Hepatocyte (in vitro differentiated cells): ENCODE data around the gene OVOL2. TPM values are rescaled to one million over a fixed set of nuclear protein-coding genes. Genes with fewer than 3 reads are reported as not detected.

ENCODE experiments used
- DNase-seq: peaks from one replicate; pipeline ENCODE4 v3.0.0-alpha.2; 2016; ENCODE audit warnings: low spot score
- H2AFZ ChIP-seq: fragments of 200-600 bp; sonication (generic); 2 replicates; pipeline ENCODE4 v1.6.0; 2016; ENCODE audit warnings: antibody characterized with exemption, mild to moderate bottlenecking
- H3K27ac ChIP-seq: fragments of 200-600 bp; sonication (generic); 2 replicates; pipeline ENCODE4 v1.5.1; 2016; ENCODE audit warnings: mild to moderate bottlenecking
- H3K27me3 ChIP-seq: fragments of 200-600 bp; sonication (generic); 2 replicates; pipeline ENCODE4 v1.6.1; 2016
- H3K36me3 ChIP-seq: fragments of 200-600 bp; sonication (generic); replicated peaks from 2 replicates; pipeline ENCODE4 v1.5.1; 2016; ENCODE audit warnings: low read depth; ENCODE audit not compliant: insufficient read depth
- H3K4me1 ChIP-seq: fragments of 200-600 bp; sonication (generic); 2 replicates; pipeline ENCODE4 v1.5.1; 2016; ENCODE audit warnings: mild to moderate bottlenecking, moderate library complexity; ENCODE audit not compliant: insufficient read depth
- H3K4me2 ChIP-seq: fragments of 200-600 bp; sonication (generic); 2 replicates; pipeline ENCODE4 v1.6.0; 2016
- H3K4me3 ChIP-seq: fragments of 200-600 bp; sonication (generic); 2 replicates; pipeline ENCODE4 v1.5.1; 2016; ENCODE audit warnings: mild to moderate bottlenecking
- H3K79me2 ChIP-seq: fragments of 200-600 bp; sonication (generic); 2 replicates; pipeline ENCODE4 v1.6.0; 2017; ENCODE audit warnings: mild to moderate bottlenecking
- H3K9me2 ChIP-seq: fragments of 200-600 bp; sonication (generic); replicated peaks from 2 replicates; pipeline ENCODE4 v1.6.0; 2017; ENCODE audit warnings: mild to moderate bottlenecking; ENCODE audit not compliant: insufficient read depth
- H3K9me3 ChIP-seq: fragments of 200-600 bp; sonication (generic); 2 replicates; pipeline ENCODE4 v1.5.1; 2016; ENCODE audit warnings: low read depth, mild to moderate bottlenecking
- H4K20me1 ChIP-seq: fragments of 200-600 bp; sonication (generic); 2 replicates; pipeline ENCODE4 v1.6.0; 2016; ENCODE audit warnings: mild to moderate bottlenecking; ENCODE audit not compliant: insufficient read depth, poor library complexity, severe bottlenecking
- EZH2 ChIP-seq: fragments of 200-600 bp; sonication (generic); IDR thresholded peaks from 2 replicates; pipeline ENCODE4 v1.6.1; 2016; ENCODE audit warnings: antibody characterized with exemption, mild to moderate bottlenecking, borderline replicate concordance
- EZH2phosphoT487 ChIP-seq: fragments of 200-600 bp; sonication (generic); IDR thresholded peaks from one replicate; pipeline ENCODE4 v1.6.1; 2018; ENCODE audit warnings: antibody characterized with exemption, mild to moderate bottlenecking, low read depth, moderate library complexity; ENCODE audit not compliant: unreplicated experiment, severe bottlenecking
- WGBS: methylation state at CpG from one replicate; pipeline ENCODE4 v1.1.6; 2016; ENCODE audit warnings: low lambda C conversion rate; ENCODE audit errors: missing lambda C conversion rate; 5-methylcytosine and 5-hydroxymethylcytosine counted together
- polyA plus RNA-seq: library from polyadenylated mRNA; unstranded; fragments of >200 nt; fragmentation: Nextera tagmentation; extraction: Ambion mirVana; gene quantifications from 2 replicates; pipeline ENCODE4 v1.2.1, GENCODE V29; 2016
- total RNA-seq: library from RNA; depleted of rRNA; stranded (reverse); fragments of >200 nt; gene quantifications from 2 replicates; pipeline ENCODE4 v1.2.3, GENCODE V29; 2014
- TF ChIP-seq, protein P1 (sequence below): fragments of 200-600 bp; sonication (generic); IDR thresholded peaks from 2 replicates; pipeline ENCODE4 v1.5.1; 2016; ENCODE audit warnings: antibody characterized with exemption, mild to moderate bottlenecking; ENCODE audit not compliant: poor library complexity

OVOL2 gene
- total and polyA plus RNA-seq, 2 experiments from 2014 or later, result 1.4 to 1.9 TPM

DNA sequence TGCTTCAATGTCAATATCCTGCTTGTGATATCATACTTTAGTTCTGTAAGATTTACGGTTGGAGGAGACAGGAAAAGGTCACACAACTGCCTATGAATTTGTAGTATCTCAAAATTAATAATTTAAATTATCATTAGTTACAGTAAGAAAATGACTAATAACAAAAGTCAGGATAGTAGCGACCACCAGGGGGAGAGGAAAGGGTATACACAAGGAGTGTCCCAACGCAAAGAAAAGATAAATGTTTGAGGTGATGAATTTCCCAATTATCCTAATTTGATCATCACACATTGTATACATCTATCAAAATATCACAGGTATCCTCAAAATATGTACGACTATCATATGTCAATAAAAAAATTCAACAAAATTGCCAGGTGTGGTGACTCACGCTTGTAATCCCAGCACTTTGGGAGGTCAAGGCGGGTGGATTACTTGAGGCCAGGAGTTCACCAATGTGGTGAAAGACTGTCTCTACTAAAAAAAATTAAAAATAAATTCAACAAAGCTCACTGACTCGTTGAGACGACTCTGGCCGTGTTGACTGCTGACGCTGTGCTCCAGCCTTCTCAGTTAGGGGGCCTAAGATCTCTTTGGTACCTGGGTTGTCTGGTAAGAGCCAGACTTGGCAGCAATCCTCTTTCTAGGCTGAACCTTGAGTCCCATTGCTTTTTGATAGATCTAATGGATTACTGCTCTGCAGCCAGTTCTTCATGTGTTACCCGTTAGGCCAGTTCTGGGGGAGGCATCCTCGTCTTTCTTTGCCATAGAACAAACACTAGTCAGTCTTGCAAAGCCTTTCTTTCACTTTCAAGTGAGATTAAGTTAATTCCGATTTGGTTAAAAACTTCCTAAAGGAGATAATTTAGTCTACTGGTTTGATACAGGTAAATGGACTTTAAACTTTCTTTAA lies 9.0 kb upstream of the OVOL2 start:
- no peaks in the 10 kb centered on the region for H3K79me2 ChIP-seq

DNA sequence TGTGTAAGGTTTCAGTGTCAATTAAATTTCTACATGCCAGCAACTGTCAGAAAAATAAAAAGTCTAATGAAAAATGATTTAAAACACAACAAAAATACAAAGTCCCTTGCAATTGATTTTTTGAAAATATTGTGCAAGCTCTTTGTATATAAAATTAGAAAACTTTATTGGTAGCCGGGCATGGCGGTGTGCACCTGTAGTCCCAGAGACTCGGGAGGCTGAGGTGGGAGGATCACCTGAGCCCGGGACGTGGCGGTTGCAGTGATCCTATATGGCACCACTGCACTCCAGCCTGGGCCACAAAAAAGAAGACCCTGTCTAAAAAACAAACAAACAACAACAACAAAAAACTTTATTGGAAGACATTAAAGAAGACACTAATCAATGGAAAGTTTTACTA lies 6.0 kb upstream of the OVOL2 start:
- Histone ChIP-seq H4K20me1 (no peaks in the 10 kb centered on the region), H3K27me3 (peaks cover 22% of the 10 kb centered on the region), H2AFZ (no peak overlapping the region), H3K79me2 (no peaks in the 10 kb centered on the region), H3K4me2 (no peak overlapping the region), H3K27ac (no peak overlapping the region), H3K4me3 (no peak overlapping the region), H3K9me3 (no peaks in the 10 kb centered on the region), H3K4me1 (peaks cover 4% of the 10 kb centered on the region), H3K36me3 (no peaks in the 10 kb centered on the region), H3K9me2 (no peaks in the 10 kb centered on the region)
- 96% methylated on average over 6 of the region's 6 CpGs for WGBS
- no peak for DNase-seq
- TF ChIP-seq, protein P1, sequence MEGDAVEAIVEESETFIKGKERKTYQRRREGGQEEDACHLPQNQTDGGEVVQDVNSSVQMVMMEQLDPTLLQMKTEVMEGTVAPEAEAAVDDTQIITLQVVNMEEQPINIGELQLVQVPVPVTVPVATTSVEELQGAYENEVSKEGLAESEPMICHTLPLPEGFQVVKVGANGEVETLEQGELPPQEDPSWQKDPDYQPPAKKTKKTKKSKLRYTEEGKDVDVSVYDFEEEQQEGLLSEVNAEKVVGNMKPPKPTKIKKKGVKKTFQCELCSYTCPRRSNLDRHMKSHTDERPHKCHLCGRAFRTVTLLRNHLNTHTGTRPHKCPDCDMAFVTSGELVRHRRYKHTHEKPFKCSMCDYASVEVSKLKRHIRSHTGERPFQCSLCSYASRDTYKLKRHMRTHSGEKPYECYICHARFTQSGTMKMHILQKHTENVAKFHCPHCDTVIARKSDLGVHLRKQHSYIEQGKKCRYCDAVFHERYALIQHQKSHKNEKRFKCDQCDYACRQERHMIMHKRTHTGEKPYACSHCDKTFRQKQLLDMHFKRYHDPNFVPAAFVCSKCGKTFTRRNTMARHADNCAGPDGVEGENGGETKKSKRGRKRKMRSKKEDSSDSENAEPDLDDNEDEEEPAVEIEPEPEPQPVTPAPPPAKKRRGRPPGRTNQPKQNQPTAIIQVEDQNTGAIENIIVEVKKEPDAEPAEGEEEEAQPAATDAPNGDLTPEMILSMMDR, result no peak
- TF ChIP-seq EZH2phosphoT487 (no peak), EZH2 (no peak)

More for the DNA sequence above, 9.0 kb upstream of the OVOL2 start:
- DNase-seq, result no peak
- Histone ChIP-seq H3K4me1 (no peaks in the 10 kb centered on the region), H3K4me2 (no peak overlapping the region), H3K9me3 (no peaks in the 10 kb centered on the region), H3K36me3 (no peaks in the 10 kb centered on the region), H3K27me3 (no peaks in the 10 kb centered on the region), H3K4me3 (no peak overlapping the region), H4K20me1 (no peaks in the 10 kb centered on the region), H3K9me2 (no peaks in the 10 kb centered on the region), H2AFZ (no peak overlapping the region), H3K27ac (no peak overlapping the region)
- 81% methylated on average over 13 of the region's 13 CpGs for WGBS
- TF ChIP-seq, protein P1, result peak; percentile 8
- no peak for TF ChIP-seq EZH2phosphoT487

DNA sequence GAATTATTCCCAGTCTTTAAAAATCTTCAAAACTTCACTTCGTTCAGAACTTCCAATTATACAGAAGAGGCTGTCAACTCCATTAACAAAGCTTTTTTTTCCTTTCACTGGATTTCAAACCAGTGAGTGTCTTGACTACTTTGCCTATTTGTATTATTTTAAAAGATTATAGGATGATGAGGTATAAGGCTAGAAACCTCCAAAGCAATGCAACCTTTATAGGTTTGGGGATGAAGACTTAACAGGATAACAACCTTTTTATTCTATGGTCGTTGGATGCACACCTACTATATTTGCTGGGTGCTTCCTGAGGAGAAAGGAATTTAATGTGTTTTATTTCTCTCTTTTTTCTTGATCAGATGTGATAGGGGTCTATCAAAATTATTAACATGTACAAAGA lies 1.9 kb upstream of the OVOL2 start:
- no peaks in the 10 kb centered on the region for H4K20me1 ChIP-seq
- H3K4me3 ChIP-seq, result peak overlapping the region; percentile 17
- WGBS, result 40% methylated on average over 2 of the region's 2 CpGs
- no peak overlapping the region for H2AFZ ChIP-seq
- no peaks in the 10 kb centered on the region for H3K9me2 ChIP-seq
- no peak for DNase-seq
- H3K36me3 ChIP-seq, result no peaks in the 10 kb centered on the region
- H3K4me2 ChIP-seq, result peak overlapping the region; percentile 98
- H3K79me2 ChIP-seq, result no peaks in the 10 kb centered on the region
- peaks cover 18% of the 10 kb centered on the region for H3K4me1 ChIP-seq
- H3K9me3 ChIP-seq, result no peaks in the 10 kb centered on the region
- H3K27me3 ChIP-seq, result peaks cover 52% of the 10 kb centered on the region
- no peak for TF ChIP-seq EZH2phosphoT487
- TF ChIP-seq, protein P1, result no peak
- TF ChIP-seq EZH2, result no peak
- H3K27ac ChIP-seq, result no peak overlapping the region
